ENCODE measurements around the gene FMNL2. TPM values are rescaled to one million over a fixed set of nuclear protein-coding genes. Genes with fewer than 3 reads are reported as not detected.

The FMNL2 gene
- total RNA-seq, 3 donors from 2014 or later: 11.5 to 25.4 (median 12.0) TPM

GRCh38 chr2:152557273-152557888, 222.4 kb downstream of the FMNL2 start:
- TF ChIP-seq CTCF (IDR thresholded peaks at IDR 0.05): no peak
- no peaks in the 10 kb centered on the region for H3K4me1 ChIP-seq (ENCODE audit: low read depth)
- no peaks in the 10 kb centered on the region for H3K36me3 ChIP-seq (ENCODE audit: low read depth)
- no peak for DNase-seq
- H3K4me3 ChIP-seq: no peak overlapping the region
- intact Hi-C loops (cut with DNase I, micrococcal nuclease): no loop called here
- ATAC-seq: no peak
- no peaks in the 10 kb centered on the region for H3K9me3 ChIP-seq

- Histone ChIP-seq H3K36me3 (ENCODE audit: low read depth) (no peaks in the 10 kb centered on the region), H3K4me3 (no peak overlapping the region), H3K4me1 (ENCODE audit: low read depth) (no peaks in the 10 kb centered on the region), H3K9me3 (no peaks in the 10 kb centered on the region)
- intact Hi-C loops (cut with DNase I, micrococcal nuclease): no loop called here
- ATAC-seq (no peak), DNase-seq (no peak)
- TF ChIP-seq CTCF (IDR thresholded peaks at IDR 0.05): no peak
These were observed 223.4 kb downstream of the FMNL2 start for GRCh38 chr2:152558158-152558984.

GRCh38 chr2:152559008-152559407, 224.0 kb downstream of the FMNL2 start:
- H3K36me3 ChIP-seq (ENCODE audit: low read depth): no peaks in the 10 kb centered on the region
- intact Hi-C loops (cut with DNase I, micrococcal nuclease): no loop called here
- no peak overlapping the region for H3K4me3 ChIP-seq
- DNase-seq: no peak
- TF ChIP-seq CTCF (IDR thresholded peaks at IDR 0.05): no peak
- no peaks in the 10 kb centered on the region for H3K4me1 ChIP-seq (ENCODE audit: low read depth)
- no peaks in the 10 kb centered on the region for H3K9me3 ChIP-seq
- no peak for ATAC-seq

GRCh38 chr2:152560166-152560565, 225.2 kb downstream of the FMNL2 start:
- H3K36me3 ChIP-seq (ENCODE audit: low read depth): no peaks in the 10 kb centered on the region
- TF ChIP-seq CTCF (IDR thresholded peaks at IDR 0.05): no peak
- H3K4me3 ChIP-seq: no peak overlapping the region
- H3K4me1 ChIP-seq (ENCODE audit: low read depth): no peaks in the 10 kb centered on the region
- DNase-seq (no peak), ATAC-seq (no peak)
- no peaks in the 10 kb centered on the region for H3K9me3 ChIP-seq
- intact Hi-C loops (cut with DNase I, micrococcal nuclease): no loop called here

- H3K36me3 ChIP-seq (ENCODE audit: low read depth): no peaks in the 10 kb centered on the region
- TF ChIP-seq CTCF (IDR thresholded peaks at IDR 0.05): no peak
- H3K4me1 ChIP-seq (ENCODE audit: low read depth): no peaks in the 10 kb centered on the region
- intact Hi-C loops (cut with DNase I, micrococcal nuclease): no loop called here
- DNase-seq (no peak), ATAC-seq (no peak)
- no peaks in the 10 kb centered on the region for H3K9me3 ChIP-seq
- H3K4me3 ChIP-seq: no peak overlapping the region
These were observed 226.1 kb downstream of the FMNL2 start for GRCh38 chr2:152560873-152561595.
